NCI-H2081 treated with DMSO at 0.1 percent for 48 hours (cell line): Measurements from ENCODE around the gene PGLYRP2.

Source experiments
- DNase-seq: peaks from one replicate; lab custom pipeline; 2025; lab: John Stamatoyannopoulos, UW

The PGLYRP2 gene

GRCh38 chr19:15456441-15456840 lies 22.9 kb downstream of the PGLYRP2 start:
- DNase-seq, result no peak

DNA sequence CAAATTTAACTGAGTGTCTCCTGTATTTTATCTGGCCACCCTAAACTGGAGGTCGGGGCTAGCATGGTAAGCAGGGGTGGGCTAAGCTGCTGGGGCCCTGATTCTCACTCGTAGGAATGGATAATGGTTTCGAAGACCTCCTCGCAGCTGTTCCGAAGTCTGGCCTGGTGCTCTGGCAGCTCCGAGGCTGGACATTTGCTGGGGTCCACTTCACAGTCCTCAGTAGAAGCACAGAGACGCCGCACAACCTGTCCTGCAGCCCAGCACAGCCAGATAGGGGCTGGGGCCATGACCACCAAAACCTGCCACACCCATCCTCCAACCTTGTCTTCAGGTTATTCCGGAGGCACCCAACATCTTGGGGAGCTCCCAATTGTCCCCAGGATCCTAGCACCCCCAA lies 23.3 kb downstream of the PGLYRP2 start:
- DNase-seq, result no peak

DNA sequence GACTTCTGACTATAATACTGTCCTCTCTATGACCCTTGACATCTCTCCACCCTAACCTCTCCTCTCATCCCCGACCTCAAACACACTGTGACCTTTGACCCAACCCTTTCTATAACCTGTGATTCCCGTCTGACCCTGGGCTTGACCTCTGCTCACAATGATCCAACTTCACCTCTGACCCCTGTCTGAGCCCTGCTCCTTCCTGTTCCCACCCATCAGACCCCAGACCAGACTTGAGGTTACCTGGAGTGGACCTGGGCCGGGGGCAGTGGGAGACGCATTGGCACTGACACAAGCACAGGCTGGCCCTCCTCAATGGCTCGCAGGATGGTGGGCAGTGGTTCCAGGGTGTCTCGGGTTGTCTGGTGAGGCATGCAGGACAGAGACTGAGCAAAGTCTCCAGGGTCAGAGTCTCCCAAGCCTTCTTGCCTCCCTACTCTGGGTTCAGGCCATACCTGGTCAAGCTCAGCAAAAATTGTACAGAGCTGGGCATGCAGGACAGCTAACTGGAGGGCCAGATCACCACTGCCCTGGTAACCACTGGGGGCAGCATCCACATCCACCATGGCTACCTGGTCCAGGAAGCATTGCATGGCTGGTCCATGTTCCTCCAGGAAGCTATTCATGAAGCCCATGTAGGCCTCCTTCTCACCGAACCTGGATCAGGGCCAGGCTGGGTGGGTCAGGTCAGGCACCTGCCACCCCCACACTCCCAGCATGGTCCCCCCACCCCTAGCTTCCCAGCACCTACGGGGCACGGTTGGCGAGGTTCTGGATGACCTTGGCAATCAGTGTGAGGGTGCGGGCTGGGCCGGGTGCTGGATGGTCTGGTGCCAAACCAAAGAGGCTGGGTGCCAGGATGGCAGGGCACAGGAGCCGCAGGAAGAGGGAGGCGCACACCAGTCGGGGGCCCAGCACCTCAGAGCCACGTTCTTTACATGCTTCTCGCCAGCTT lies 25.1 kb downstream of the PGLYRP2 start:
- DNase-seq, result no peak

GRCh38 chr19:15453091-15453578 lies 26.2 kb downstream of the PGLYRP2 start:
- no peak for DNase-seq

- DNase-seq, result no peak
Measured at GRCh38 chr19:15452111-15453047, 26.9 kb downstream of the PGLYRP2 start.

DNA sequence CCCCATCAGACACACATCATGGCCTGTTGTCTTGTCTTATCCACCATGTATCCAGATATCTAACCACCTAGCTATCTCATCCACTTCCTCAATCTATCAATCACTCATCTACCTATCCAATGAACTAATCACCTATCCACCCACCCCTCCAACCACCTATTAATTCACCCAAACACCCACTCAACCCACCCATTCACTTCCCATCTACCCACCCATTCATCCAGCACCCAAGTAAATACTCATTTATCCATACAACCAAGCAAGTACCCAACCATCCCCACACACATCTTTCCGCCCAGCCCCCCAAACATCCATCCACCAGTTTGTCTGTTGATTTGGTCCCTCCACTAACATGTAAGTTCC lies 28.8 kb downstream of the PGLYRP2 start:
- DNase-seq, result no peak

DNA sequence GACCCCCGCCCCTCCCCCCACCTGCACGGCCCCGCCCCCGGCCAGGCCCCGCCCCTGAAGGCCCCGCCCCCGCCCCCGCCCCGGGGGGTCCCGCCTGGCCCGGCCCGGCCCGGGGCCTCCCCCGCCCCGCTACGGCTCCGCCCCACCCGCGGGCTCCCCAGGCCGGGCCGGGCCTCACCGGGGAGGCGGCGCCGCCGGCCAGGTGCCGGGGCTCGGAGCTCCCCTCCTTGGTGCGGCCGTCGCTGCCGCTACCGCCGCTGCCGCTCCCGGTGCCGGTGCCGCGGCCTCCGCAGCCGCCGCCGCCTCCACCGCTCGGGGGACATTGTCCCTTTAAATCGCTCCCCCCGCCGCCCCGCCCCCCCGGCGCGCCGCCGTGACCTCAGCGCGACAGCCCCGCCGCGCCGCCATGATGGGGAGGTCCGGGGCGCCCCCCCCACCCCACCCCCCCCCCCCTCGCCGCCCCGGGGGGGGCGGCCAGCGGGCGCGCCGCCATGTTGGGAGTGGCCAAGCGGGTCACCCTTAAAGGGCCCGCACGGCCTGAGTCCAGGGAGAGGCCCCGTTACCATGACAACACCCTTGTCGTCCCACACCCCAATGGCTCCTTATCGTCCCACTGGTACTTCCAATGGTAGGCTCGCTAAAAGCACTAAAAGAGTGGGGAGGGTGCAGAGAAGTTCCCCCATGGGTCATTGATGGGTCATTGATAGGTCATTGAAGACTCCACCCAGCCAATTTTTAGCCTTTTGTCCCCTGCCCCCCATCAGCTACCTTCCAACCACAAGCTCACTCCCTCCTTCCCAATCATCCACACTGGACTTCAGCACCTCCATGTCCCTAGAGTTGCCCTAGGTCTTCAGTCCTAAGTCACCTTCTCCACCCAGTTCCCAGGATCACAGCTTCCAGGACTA lies 29.4 kb downstream of the PGLYRP2 start, which contains the start of gene WIZ:
Gene WIZ (minus strand): TSS at position 337 of the 908 bp plus-strand sequence. CDS start 1,649 bp downstream, outside the sequence.
- DNase-seq, result no peak

- no peak for DNase-seq
Measured at GRCh38 chr19:15448778-15449619, 30.3 kb downstream of the PGLYRP2 start.

GRCh38 chr19:15448044-15448777 lies 31.1 kb downstream of the PGLYRP2 start:
- no peak for DNase-seq

DNA sequence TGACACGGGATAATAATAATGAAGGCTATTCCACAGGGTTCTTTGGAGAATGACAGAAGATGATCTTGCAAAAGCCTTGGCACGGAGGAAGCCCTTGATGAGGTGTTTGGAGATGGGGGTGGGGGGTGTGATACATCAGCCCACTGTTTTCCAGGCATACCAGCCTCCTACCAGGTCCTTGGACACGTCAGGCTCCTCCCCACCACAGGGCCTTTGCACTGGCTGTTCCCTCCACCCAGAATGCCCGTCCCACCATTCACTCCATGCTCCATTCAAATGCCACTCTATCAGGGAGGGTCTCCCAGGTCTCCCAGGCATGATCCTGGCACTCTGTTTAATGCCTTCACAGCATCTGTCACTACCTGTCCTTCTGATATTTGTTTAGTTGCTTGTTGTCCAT lies 32.2 kb downstream of the PGLYRP2 start:
- DNase-seq, result no peak

- DNase-seq, result no peak
Measured at GRCh38 chr19:15445807-15446376, 33.4 kb downstream of the PGLYRP2 start.

DNA sequence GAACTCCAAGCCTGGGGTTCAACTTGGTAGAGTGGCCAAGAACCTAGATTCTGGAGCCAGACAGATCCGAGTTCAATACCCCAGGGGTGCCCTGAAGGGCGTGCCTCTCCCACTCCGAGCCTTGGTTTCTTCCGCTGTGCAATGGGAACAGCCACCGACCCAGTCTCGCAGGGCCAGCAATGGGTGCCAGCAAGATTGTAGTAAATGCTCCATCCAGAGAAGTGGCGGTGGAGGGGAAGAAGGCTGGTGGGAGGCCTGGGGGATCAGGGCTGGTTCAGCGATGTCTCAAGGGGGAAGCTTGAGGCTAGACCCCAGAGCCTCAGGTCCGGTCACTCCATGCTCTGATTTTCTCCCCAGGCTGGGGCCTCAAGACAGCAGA lies 34.1 kb downstream of the PGLYRP2 start:
- no peak for DNase-seq

DNA sequence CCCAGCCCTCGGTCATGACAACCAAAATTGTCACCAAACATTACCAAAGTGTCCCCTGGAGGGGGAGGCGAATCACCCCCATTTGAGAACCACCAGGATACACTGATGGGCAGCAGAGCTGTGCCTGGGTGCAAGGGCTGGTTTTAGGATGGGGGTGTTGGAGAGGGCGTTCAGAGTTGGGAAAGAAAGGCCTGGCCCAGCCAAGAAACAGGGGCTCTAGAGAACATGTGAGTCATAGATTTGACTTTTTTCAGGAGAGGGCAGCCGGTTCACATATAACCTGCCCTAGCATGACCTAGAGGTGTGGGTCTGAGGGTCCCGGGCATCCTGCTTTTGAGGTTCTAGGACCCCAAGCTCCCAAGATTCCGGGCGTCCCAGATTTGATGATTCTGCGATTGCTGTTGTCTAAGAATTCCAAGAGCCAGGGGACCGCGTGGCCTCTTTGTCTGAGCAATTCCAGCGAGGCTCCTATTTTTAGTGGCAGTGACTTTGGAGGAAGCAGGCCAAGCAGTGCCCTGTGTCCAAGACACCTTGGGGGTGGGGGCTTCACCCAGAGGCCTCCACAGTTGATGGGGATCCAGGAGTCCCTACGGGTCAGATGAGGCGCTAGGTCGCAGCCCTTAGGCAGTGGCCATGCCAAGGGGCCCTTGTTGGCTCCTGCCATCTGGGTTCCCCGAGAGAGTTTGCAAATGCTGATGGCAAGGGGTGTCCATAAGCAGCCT lies 34.6 kb downstream of the PGLYRP2 start:
- DNase-seq, result no peak

DNA sequence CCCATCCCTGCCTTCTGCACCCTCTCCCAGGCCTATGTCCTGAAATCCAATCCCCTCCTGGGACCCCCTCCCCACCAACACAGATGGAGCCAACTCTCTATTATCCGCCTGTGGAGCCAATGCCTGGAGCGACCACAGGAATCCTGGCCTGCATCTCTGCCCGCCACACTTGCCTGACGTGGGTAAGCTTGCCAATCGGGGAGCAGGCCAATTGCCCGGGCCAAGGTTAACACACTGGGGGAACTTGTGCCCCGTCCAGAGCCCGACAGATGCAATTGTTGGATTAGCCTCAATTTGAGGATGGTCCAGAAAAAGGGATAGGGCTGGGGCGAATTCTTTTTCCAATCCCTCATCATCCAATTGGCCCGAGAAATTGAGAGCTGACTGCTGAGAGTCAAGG lies 35.5 kb downstream of the PGLYRP2 start:
- no peak for DNase-seq

DNA sequence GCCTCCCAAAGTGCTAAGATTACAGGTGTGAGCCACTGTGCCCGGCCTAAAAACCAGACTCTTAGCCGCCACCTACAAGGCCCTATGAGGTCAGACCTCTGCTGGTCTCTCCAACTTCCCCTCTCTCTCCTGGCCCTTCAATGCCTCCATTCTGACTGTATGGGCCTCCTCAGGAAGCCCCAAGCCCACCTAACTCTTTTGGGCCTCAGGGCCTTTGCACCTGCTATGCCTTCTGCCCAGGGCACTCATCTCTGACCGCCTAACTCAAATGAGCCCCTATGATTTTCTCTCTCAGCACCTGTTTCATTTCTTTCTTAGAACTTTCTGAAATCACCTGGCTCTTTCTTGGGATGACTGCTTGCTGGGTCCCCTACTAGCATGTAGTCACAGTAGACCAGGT lies 36.0 kb downstream of the PGLYRP2 start:
- no peak for DNase-seq

- DNase-seq, result no peak
Measured at GRCh38 chr19:15442142-15442920, 37.0 kb downstream of the PGLYRP2 start.

DNA sequence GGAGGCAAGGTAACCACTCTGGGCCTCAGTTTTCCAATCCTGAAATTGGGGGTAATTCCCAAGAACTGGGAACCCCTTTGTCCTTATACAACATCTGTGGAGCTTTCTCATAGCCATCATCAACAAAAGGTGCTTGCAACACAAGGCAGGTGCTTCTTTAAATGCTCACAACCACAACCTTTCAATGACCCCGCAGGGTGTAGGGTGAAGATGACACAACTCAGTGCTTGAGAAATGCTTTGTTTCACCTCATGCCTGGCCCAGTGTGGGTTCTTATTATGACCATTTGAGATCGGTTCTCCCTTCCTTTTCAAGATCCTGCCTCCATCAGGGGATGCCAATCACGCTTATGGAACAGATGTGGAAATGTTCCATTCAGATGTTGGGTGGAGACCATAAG lies 38.0 kb downstream of the PGLYRP2 start:
- no peak for DNase-seq
